Head of caudate nucleus (tissue), 42 donors: Measurements from ENCODE around the gene NUP153.
A peak's percentile ranks its signal among the peaks of the same experiment; 100 is the strongest.
"Not testable (repeated sequence)": the region's sequence is repeated elsewhere in the genome, so short reads cannot be mapped to it uniquely, and the experiment has no call there.

Source experiments
- DNase-seq, 42 donors: peaks; one replicate each; pipeline versions ENCODE4 v3.0.0 to v3.0.0-alpha.2; 2020 to 2021; ENCODE audit warnings: mixed read lengths in 7 of 42
- intact Hi-C: fragments of 100-400 bp; cut with DNase I; formaldehyde crosslinking; loops from one replicate; pipeline ENCODE4 v1.15.0; 2022

NUP153 gene

DNA sequence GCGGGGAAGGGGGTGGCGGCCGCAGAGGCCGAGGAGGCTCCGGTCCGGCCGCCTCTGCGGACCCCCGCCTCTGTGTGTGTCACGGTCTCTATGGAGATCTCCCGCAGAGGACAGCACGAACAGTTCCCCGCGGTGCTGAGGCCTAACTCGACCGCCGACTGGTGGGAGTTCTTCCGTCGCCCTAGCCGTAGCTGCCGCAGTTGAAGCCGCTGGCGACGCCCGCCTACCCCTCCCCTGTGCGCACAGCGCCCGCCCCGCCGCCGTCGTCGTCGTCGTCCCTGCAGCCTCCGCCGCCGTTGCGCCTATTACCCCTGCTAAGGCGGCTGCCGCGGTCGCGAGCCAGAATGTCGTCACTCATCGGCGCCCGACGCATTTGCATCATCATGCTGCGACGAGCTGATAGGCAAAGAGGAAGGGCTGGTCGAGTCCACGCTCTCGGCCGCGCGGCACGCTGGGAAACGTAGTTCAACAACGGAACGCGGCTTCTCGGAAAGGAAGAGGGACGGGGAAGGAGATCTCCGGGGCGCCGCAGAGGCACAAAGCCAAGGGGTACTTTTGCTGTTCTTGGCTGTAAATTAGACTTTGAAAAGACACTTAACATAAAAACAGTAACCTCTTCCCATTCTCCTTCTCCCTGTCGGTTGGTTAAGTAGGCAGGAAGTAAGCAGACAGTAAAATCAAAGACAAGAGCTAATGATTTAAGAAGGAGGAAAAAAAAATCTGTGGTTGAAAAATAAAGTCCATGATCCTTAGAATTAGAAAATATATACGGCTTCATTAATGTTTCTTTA lies at the start of gene NUP153:
Gene NUP153, minus strand, starts transcription at position 346 of the 791 bp plus-strand sequence. CDS start 538 bp downstream, outside the sequence.
- peak; percentile 97 to 100 (median 99) for DNase-seq
- intact Hi-C loops: loop anchor here (5.0 to 10.0 kb wide), 3 partner anchors 104 to 418 kb away; partner anchors contain the start of genes FAM8A1, KIF13A and NHLRC1

DNA sequence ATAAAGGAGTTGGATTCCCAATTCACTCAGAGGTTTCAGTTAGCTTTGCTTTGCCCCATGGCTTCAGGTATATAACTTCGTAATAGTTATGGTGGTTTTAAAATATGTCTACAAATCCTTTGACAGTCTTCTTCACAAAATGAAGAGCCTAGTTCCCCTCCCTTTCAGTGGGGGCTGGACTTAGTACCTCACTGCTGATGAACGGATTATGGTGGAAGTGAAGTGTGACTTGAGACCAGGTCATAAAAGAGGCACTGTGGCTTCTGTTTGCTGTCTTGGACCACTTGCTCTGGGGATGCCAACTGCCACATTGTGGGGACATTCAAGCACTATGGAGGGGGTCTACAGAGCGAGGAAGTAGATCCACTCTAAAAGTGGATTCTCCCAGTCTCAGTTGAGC lies 47.5 kb upstream of the NUP153 start:
- DNase-seq: no peak
- intact Hi-C loops: no loop called here

DNA sequence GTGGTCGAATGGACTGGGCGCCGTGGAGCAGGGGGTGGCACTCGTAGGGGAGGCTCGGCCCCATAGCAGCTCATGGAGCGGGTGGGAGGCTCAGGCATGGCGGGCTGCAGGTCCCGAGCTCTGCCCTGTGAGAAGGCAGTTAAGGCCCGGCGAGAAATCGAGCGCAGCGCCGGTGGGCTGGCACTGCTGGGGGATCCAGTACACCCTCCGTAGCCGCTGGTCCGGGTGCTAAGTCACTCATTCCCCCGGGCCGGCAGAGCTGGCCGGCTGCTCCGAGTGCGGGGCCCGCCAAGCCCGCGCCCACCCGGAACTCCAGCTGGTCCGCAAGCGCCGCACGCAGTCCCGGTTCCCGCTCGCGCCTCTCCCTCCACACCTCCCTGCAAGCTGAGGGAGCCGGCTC lies 38.6 kb upstream of the NUP153 start:
- intact Hi-C loops, DNase-seq: not testable (repeated sequence)

DNA sequence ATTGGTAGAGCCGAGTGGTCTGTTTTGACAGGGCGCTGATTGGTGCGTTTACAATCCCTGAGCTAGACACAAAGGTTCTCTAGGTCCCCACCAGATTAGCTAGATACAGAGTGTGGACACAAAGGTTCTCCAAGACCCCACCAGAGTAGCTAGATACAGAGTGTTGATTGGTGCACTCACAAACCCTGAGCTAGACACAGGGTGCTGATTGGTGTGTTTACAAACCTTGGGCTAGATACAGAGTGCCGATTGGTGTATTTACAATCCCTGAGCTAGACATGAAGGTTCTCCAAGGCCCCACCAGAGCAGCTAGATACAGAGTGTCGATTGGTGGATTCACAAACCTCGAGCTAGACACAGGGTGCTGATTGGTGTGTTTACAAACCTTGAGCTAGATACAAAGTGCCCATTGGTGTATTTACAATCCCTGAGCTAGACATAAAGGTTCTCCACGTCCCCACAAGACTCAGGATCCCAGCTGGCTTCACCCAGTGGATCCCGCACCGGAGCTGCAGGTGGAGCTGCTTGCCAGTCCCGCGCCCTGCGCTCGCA lies 38.1 kb upstream of the NUP153 start:
- DNase-seq, intact Hi-C loops: not testable (repeated sequence)

DNA sequence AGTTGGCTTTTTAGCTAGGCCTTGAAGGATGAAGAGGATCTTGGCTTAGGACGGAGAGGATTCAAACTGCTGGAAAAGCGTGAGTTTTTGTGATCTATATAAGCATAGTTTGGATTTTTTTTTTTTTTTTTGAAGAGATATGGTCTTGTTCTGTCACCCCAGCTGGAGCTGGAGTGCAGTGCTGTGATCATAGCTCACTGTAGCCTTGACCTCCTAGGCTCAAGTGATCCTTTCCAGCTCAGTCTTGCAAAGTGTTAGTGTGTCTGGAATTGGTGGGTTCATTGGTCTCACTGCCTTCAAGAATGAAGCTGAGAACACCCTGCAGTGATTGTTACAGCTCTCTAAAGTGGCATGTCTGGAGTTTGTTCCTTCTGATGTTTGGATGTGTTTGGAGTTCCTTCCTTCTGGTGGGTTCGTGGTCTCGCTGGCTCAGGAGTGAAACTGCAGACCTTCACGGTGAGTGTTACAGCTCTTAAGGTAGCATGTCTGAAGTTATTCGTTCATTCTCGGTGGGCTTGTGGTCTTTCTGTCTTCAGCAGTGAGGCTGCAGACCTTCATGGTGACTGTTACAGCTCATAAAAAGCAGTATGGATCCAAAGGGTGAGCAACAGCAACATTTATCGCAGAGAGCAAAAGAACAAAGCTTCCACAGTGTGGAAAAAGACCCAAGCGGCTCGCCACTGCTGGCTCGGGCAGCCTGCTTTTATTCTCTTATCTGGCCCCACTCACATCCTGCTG lies 37.5 kb upstream of the NUP153 start:
- no peak for DNase-seq
- intact Hi-C loops: no loop called here

DNA sequence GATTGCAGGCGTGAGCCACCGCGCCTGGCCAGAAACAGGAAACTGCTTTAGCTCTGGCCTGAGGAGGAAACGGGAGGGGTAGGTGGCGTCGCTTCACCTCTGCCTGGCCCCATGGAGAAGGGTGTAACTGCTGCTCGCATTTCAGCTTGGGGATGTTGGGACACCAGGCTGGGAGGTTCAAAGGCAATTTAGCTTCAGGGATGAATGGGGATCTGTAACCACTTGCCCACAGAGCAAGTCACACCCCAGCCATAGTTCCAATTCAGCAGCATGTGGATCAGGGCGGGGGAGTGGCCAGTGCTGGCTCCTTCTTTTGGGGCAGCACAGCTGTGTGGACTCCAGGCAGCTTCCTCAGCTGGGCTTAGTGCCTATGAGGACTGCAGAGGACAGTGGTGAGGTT lies 34.8 kb upstream of the NUP153 start:
- intact Hi-C loops: no loop called here
- no peak for DNase-seq

DNA sequence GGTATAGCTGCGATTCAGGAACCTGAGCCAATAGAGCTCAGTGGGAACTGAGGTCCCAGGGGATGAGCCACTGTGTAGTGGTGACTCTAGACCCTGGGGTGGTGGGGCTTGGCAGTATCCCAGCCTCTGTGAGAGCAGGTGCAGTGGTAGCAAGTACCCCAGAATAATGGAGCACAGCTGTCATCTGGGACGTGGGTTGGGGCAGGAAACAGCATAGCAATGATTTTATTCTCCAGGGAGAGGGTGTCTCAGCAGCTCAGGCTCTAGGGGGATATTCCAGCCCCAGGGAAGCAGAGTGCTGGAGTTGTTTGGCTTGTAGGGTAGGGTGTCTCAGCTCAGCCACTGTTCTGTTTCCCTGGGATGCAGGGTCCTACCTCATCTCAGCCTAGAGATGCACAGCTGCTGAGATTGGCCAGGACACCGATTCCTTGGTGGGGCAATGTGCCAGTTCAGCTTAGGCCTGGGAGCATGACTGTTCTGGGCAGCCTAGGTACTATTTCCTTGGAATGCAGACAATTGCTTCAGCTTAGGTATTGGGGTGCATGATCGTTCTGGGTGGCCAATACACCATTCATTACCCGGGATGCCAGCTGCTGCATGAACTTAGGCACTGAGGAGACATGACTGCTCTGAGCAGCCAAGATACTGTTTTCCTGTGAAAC lies 34.0 kb upstream of the NUP153 start:
- no peak for DNase-seq

DNA sequence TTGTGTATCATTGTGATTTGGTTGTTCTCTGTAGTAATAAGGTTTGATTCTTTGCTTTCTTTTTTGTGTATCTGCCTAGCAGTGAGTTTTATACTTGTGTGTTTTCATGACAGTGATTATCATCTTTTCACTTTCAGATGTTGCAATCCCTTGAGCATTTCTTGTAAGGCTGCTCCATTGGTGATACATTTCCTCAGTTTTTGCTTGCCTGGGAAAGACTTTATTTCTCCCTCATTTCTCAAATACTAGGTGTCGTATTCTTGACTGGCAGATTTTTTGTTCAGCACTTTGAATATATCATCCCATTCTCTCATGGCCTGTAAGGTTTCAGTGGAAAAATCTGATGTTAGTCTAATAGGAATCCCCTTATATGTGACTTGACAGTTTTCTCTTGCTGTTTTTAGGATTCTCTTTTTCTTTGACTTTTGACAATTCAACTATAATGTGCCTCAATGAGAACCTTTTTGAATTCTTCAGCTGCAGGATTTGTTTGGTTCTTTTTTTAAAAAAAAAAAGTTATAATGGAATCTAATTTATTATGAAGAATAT lies 31.1 kb upstream of the NUP153 start:
- no peak for DNase-seq
- intact Hi-C loops: no loop called here

More for the DNA sequence above, 34.0 kb upstream of the NUP153 start:
- intact Hi-C loops: no loop called here

DNA sequence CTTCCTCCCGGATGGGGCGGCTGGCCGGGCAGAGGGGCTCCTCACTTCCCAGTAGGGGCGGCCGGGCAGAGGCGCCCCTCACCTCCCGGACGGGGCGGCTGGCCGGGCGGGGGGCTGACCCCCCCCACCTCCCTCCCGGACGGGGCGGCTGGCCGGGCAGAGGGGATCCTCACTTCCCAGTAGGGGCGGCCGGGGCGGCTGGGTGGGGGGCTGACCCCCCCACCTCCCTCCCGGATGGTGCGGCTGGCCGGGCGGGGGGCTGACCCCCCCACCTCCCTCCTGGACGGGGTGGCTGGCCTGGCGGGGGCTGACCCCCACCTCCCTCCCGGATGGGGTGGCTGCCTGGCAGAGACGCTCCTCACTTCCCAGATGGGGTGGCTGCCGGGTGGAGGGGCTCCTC lies 28.6 kb upstream of the NUP153 start:
- DNase-seq, intact Hi-C loops: not testable (repeated sequence)

DNA sequence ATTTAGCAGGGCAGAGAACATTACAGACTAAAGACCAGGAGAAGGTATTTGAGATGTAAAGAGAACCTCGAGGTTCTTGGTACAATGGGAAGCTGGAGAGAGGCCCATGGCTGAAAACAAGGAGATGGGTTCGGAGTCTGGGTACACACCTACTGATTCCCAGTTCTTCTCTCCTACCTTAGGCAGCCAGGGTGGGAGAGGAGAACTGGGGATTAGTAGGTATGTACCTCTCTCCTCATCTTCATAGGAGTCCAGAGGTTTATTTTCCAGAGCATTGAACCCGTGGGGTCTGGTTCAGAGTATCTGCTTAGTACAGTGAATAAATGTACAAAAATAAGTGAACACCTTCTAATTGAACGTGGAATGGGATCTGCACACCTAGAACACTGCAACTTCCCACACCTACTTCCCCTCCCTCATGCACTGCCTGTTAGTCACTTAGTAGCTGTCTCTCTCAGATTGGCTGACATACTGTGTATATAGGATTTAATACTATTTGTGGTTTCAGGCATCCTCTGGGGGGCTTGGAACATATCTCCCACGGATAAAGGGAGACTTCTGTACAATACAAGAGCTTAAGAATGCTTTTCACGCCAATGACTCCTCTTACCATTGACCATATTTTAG lies 23.5 kb upstream of the NUP153 start:
- no peak for DNase-seq
- intact Hi-C loops: no loop called here

DNA sequence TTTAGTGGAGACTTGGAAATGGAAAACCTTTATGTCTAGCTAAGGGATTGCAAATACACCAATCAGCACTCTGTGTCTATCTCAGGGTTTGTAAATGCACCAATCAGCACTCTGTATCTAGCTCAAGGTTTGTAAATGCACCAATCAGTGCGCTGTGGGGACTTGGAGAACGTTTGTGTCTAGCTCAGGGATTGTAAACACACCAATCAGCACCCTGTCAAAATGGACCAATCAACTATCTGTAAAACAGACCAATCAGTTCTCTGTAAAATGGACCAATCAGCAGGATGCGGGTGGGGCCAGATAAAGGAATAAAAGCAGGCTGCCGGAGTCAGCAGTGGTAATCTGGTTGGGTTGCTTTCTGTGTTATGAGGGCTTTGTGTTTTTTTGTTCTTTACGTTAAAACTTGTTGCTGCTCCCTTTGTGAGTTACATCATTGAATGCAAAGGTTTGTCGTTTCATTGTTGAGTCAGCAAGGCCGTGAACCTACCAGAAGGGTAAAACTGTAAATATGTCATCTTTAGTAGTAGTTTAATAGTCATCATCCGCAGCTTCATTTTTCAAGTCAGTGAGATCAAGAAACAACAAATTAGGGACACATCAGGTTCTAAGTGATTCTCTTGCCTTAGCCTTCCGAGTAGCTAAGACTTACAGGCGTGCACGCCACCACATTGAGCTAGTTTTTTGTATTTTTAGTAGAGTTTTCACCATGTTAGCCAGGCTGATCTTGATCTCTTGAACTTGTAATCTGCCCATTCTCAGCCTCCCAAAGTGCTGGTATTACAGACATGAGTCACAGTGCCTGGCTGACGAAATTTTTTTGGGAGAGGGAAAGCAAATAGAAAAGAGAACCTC lies 22.7 kb upstream of the NUP153 start:
- DNase-seq: no peak
- intact Hi-C loops: no loop called here

DNA sequence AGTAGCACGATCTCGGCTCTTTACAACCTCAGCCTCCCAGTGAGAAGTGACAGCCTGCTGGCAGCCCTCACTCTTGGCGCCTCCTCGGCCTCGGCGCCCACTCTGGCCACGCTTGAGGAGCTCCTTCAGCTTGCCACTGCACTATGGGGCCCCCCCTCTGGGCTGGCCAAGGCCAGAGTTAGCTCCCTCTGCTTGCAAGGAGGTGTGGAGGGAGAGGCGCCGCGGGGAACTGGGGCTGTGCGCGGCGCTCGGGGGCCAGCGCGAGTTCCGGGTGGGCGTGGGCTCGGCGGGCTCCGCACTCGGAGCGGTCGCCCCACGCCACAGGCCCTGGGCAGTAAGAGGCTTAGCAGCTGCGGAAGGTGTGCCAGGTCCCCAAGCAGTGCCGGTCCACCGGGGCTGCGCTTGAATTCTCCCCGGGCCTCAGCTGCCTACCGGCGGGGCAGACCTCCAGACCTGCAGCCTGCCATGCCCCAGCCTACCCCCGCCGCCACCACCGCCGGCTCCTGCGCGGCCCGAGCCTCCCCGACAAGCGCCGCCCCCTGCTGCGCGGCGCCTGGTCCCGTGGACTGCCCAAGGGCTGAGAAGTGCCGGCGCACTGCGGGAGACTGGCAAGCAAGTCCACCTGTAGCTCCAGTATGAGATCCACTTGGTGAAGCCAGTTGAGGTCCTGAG lies 22.0 kb upstream of the NUP153 start:
- intact Hi-C loops: no loop called here
- DNase-seq: no peak

DNA sequence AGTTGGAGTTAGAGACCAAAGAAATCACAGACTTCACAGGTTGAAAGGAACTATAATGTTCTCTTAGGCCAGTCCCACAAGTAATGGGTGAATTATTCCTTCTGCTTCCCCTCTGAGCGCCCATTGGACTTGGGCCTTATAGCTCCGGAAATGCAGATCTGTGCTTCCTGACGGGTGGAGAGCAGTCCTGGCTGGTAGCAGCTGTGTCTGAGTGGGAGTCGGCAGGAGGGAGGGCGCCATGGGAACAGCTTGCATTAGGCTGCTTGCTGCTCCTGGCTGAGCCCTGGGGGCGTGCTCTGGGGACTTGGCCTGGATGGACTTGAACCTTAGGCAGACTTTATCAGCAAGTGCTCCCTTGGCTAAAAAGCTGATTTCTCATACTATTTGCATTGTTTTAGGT lies 18.4 kb upstream of the NUP153 start:
- intact Hi-C loops: no loop called here

DNA sequence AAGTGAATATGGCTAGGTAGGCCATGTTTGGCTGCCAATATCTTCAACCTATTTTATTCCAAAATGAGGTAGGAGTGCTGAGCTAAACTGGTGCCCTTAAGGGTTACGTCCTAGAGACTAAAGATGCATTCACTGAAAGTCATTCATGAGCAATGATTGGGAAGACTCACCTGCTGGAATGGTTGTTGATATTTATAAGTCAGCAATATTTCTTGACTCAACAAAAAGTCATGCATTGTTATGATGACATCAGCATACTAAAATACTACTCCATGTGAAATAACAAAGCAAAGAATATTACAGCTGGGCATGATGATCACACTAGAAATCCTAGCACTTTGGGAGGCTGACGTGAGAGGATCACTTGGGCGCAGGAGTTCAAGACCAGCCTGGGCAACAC lies 17.6 kb upstream of the NUP153 start:
- intact Hi-C loops: no loop called here
- DNase-seq: no peak

More for the DNA sequence above, 18.4 kb upstream of the NUP153 start:
- DNase-seq: peak in 6 of 42 donors; percentile 6 to 40 (median 16)

DNA sequence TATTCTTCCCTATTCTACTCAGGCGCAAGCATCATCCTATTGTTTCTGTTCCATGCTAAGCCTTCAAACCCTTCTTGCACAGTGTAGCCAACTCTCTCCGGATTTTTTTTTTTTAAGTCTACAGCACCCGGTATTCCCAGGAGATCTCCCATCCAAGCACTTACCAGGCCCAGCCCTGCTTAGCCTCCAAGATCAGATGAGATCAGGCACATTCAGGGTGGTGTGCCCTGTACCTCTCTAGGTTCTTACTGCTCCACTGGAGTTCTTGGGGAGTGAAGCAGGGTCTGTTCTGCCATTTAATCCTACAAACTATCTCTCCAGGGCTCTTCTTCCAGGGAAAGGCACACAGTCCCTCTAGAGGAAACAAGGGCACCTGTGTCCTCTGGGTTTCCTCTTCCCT lies 14.9 kb upstream of the NUP153 start:
- intact Hi-C loops: no loop called here

DNA sequence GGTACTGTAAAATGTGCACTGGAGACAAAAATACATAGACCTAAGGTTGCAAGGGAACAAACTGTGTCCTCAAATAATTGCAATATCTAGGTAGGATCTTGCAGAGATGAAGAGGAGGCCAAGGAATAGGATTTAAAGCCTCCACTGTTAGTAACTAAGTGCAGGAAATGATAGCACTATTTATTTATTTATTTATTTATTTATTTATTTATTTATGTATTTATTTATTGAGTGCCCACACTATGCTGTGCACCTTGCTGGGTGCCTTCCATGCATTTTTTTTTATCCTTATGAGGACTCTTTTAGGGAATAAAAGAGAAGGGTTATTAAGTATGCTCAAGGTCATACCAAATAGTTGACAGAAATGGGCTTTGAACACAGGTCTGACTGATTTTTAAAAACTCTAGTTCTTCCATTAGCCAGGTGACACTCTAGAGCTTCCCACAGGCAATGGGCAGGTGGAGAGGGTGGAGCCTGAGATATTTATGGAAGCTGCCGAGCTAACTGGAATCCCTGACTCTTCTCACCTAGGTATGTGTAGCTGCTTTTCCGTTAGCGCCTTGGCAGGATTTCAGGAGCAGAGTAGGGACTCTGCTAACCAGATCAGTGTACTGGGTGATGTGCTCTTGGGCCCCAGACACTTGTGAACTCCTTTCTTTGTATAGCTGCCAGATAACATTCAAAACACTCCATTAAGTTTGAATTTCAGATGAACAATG lies 12.8 kb upstream of the NUP153 start:
- DNase-seq: no peak
- intact Hi-C loops: no loop called here

More for the DNA sequence above, 14.9 kb upstream of the NUP153 start:
- DNase-seq: no peak

DNA sequence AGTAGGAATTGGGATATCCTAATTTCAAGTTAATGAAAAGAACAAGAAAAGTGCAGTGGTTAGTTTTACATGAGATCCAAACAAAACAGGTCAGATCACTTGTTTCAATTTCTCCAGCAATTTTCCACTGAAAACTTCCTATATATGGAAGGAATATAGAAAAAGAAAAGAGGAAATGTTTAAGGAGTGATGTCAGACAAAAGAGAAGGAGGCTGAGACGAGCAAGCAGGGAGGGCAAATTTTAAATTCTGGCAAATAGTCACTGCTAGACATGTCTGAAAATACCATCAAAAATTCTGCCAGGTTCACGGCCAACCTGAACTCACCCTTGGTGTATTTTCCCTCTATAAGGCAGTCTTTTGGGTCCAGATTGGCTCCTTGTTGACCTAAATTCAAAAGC lies 9.5 kb upstream of the NUP153 start:
- no peak for DNase-seq
- intact Hi-C loops: no loop called here
